Large intestine (tissue), 3 donors: ENCODE data around the gene PCNX2. TPM values are rescaled to one million over a fixed set of nuclear protein-coding genes. Genes with fewer than 3 reads are reported as not detected.
"Not testable (repeated sequence)": the region's sequence is repeated elsewhere in the genome, so short reads cannot be mapped to it uniquely, and the experiment has no call there.

Experiments used
- DNase-seq, 2 donors: peaks; one replicate each; pipeline versions ENCODE4 v3.0.0 to v3.0.0-alpha.2; 2013
- H3K27ac ChIP-seq: one replicate; pipeline ENCODE4 v1.5.1; 2013; ENCODE audit warnings: low read length
- H3K27me3 ChIP-seq: 2 replicates; pipeline ENCODE4 v1.6.1; 2013; ENCODE audit warnings: low read length; ENCODE audit not compliant: control insufficient read depth, insufficient read depth
- H3K36me3 ChIP-seq: 2 replicates; pipeline ENCODE4 v1.6.1; 2013; ENCODE audit warnings: low read length; ENCODE audit not compliant: control insufficient read depth, insufficient read depth
- H3K4me1 ChIP-seq: one replicate; pipeline ENCODE4 v1.6.1; 2013; ENCODE audit warnings: low read length; ENCODE audit not compliant: control insufficient read depth, insufficient read depth
- H3K4me3 ChIP-seq: one replicate; pipeline ENCODE4 v1.5.1; 2013; ENCODE audit warnings: low read length
- H3K9me3 ChIP-seq: one replicate; pipeline ENCODE4 v1.6.1; 2013; ENCODE audit warnings: mild to moderate bottlenecking, low read depth, low read length, moderate library complexity; ENCODE audit not compliant: control insufficient read depth
- WGBS: methylation state at CpG from one replicate; pipeline ENCODE4 v1.1.5; 2013; ENCODE audit warnings: low lambda C conversion rate; ENCODE audit not compliant: insufficient coverage; 5-methylcytosine and 5-hydroxymethylcytosine counted together
- polyA plus RNA-seq: library from polyadenylated mRNA; unstranded; fragments of 120-200 nt; gene quantifications from one replicate; pipeline ENCODE4 v1.2.1, GENCODE V29; 2013

The PCNX2 gene
- polyA plus RNA-seq, 1 donor = 6.9 TPM

- no peak for DNase-seq
- H3K4me1 ChIP-seq = no peaks in the 10 kb centered on the region
- WGBS = no CpG with 5 or more reads among the region's 9 CpGs
- no peaks in the 10 kb centered on the region for H3K36me3 ChIP-seq
- H3K27ac ChIP-seq = no peak overlapping the region
- H3K4me3 ChIP-seq = no peak overlapping the region
- no peaks in the 10 kb centered on the region for H3K9me3 ChIP-seq
- no peaks in the 10 kb centered on the region for H3K27me3 ChIP-seq
Observed at GRCh38 chr1:233004451-233004850, 291.1 kb downstream of the PCNX2 start.

- not testable (repeated sequence) for H3K27me3 ChIP-seq, H3K9me3 ChIP-seq, H3K4me1 ChIP-seq, H3K4me3 ChIP-seq, H3K36me3 ChIP-seq, H3K27ac ChIP-seq, DNase-seq
- no CpG with 5 or more reads among the region's 5 CpGs for WGBS
Observed at GRCh38 chr1:233003638-233004037, 291.9 kb downstream of the PCNX2 start.

GRCh38 chr1:232999956-233000625 lies 295.4 kb downstream of the PCNX2 start:
- H3K4me1 ChIP-seq = peaks cover 4% of the 10 kb centered on the region
- H3K27ac ChIP-seq = no peak overlapping the region
- H3K36me3 ChIP-seq = no peaks in the 10 kb centered on the region
- H3K9me3 ChIP-seq = no peaks in the 10 kb centered on the region
- H3K27me3 ChIP-seq = no peaks in the 10 kb centered on the region
- WGBS = no CpG with 5 or more reads among the region's 16 CpGs
- H3K4me3 ChIP-seq = no peak overlapping the region
- no peak for DNase-seq

- Histone ChIP-seq H3K36me3 (no peaks in the 10 kb centered on the region), H3K27ac (no peak overlapping the region), H3K4me3 (no peak overlapping the region), H3K27me3 (no peaks in the 10 kb centered on the region), H3K4me1 (peaks cover 4% of the 10 kb centered on the region), H3K9me3 (peaks cover 4% of the 10 kb centered on the region)
- WGBS = 100% methylated on average over 1 of the region's 3 CpGs
- DNase-seq = no peak
Observed at GRCh38 chr1:232998646-232999045, 296.9 kb downstream of the PCNX2 start.

- H3K4me3 ChIP-seq = no peak overlapping the region
- peaks cover 7% of the 10 kb centered on the region for H3K9me3 ChIP-seq
- WGBS = no CpG with 5 or more reads among the region's 15 CpGs
- H3K4me1 ChIP-seq = peaks cover 4% of the 10 kb centered on the region
- no peak overlapping the region for H3K27ac ChIP-seq
- DNase-seq = no peak
- H3K36me3 ChIP-seq = no peaks in the 10 kb centered on the region
- H3K27me3 ChIP-seq = no peaks in the 10 kb centered on the region
Observed at GRCh38 chr1:232998138-232998537, 297.4 kb downstream of the PCNX2 start.

GRCh38 chr1:232996143-232996542 lies 299.4 kb downstream of the PCNX2 start:
- DNase-seq = peak; percentile 30 to 49

GRCh38 chr1:232995189-232995588 lies 300.3 kb downstream of the PCNX2 start:
- Histone ChIP-seq H3K27ac (no peak overlapping the region), H3K9me3 (peaks cover 7% of the 10 kb centered on the region), H3K4me1 (peaks cover 4% of the 10 kb centered on the region), H3K36me3 (no peaks in the 10 kb centered on the region), H3K4me3 (no peak overlapping the region), H3K27me3 (no peaks in the 10 kb centered on the region)
- 100% methylated on average over 1 of the region's 2 CpGs for WGBS
- no peak for DNase-seq

More at GRCh38 chr1:232996143-232996542, 299.4 kb downstream of the PCNX2 start:
- Histone ChIP-seq H3K4me3 (no peak overlapping the region), H3K27me3 (no peaks in the 10 kb centered on the region), H3K36me3 (no peaks in the 10 kb centered on the region), H3K4me1 (peaks cover 4% of the 10 kb centered on the region), H3K27ac (no peak overlapping the region), H3K9me3 (peaks cover 7% of the 10 kb centered on the region)
- WGBS = no CpG with 5 or more reads among the region's 2 CpGs

- no peaks in the 10 kb centered on the region for H3K27me3 ChIP-seq
- no peaks in the 10 kb centered on the region for H3K36me3 ChIP-seq
- H3K4me3 ChIP-seq = no peak overlapping the region
- H3K27ac ChIP-seq = no peak overlapping the region
- H3K9me3 ChIP-seq = peaks cover 7% of the 10 kb centered on the region
- no peak for DNase-seq
- peaks cover 4% of the 10 kb centered on the region for H3K4me1 ChIP-seq
- 86% methylated on average over 1 of the region's 3 CpGs for WGBS
Observed at GRCh38 chr1:232993555-232993954, 302.0 kb downstream of the PCNX2 start.

GRCh38 chr1:232992227-232992626 lies 303.3 kb downstream of the PCNX2 start:
- no peak overlapping the region for H3K4me3 ChIP-seq
- no peaks in the 10 kb centered on the region for H3K36me3 ChIP-seq
- peaks cover 4% of the 10 kb centered on the region for H3K4me1 ChIP-seq
- H3K27me3 ChIP-seq = no peaks in the 10 kb centered on the region
- H3K9me3 ChIP-seq = peaks cover 7% of the 10 kb centered on the region
- DNase-seq = no peak
- 100% methylated on average over 1 of the region's 3 CpGs for WGBS
- no peak overlapping the region for H3K27ac ChIP-seq

GRCh38 chr1:232991238-232991637 lies 304.3 kb downstream of the PCNX2 start:
- Histone ChIP-seq H3K9me3 (peaks cover 7% of the 10 kb centered on the region), H3K4me1 (no peaks in the 10 kb centered on the region), H3K4me3 (no peak overlapping the region), H3K27me3 (no peaks in the 10 kb centered on the region), H3K27ac (no peak overlapping the region), H3K36me3 (no peaks in the 10 kb centered on the region)
- WGBS = 100% methylated on average over 1 of the region's 7 CpGs
- no peak for DNase-seq
